GM23338 (cell line): ENCODE data around the gene SQSTM1. TPM values are rescaled to one million over a fixed set of nuclear protein-coding genes. Genes with fewer than 3 reads are reported as not detected.
A peak's percentile ranks its signal among the peaks of the same experiment; 100 is the strongest.

Experiments
- REST ChIP-seq: IDR thresholded peaks from one replicate; pipeline ENCODE4 v1.6.1; 2018; ENCODE audit warnings: antibody characterized with exemption; ENCODE audit not compliant: unreplicated experiment
- STAT1 ChIP-seq: IDR thresholded peaks from one replicate; pipeline ENCODE4 v1.6.1; 2016; ENCODE audit warnings: antibody characterized with exemption; ENCODE audit not compliant: unreplicated experiment
- ZNF462 ChIP-seq: fragments of 250-450 bp; sonication (Bioruptor Pico); IDR thresholded peaks from 2 replicates; pipeline ENCODE4 v1.5.0; 2020; ENCODE audit warnings: mild to moderate bottlenecking, moderate library complexity
- polyA plus RNA-seq: library from polyadenylated mRNA; unstranded; fragments of >200 nt; fragmentation: Nextera tagmentation; extraction: Ambion mirVana; gene quantifications from 2 replicates; pipeline ENCODE4 v1.2.1, GENCODE V29; 2016
- total RNA-seq: library from RNA; depleted of rRNA; stranded (reverse); fragments of >200 nt; shearing (Covaris generic); gene quantifications from 2 replicates; pipeline ENCODE4 v1.2.3, GENCODE V29; 2014

The SQSTM1 gene
- total and polyA plus RNA-seq, 2 experiments from 2014 or later = 58.0 to 92.6 TPM

- TF ChIP-seq ZNF462 (no peak), STAT1 (no peak), REST (peak; percentile 26)
Measured at GRCh38 chr5:179837076-179838011, 16.6 kb downstream of the SQSTM1 start (continued).
